Ramos (cell line): ENCODE measurements around the gene CERS5.

Experiments used
- in situ Hi-C: fragments of 300-500 bp; cut with MboI; formaldehyde crosslinking; loops from one replicate; pipeline ENCODE4 v1.14.3; 2022; ENCODE audit warnings: low sequenced_read_pairs; ENCODE audit not compliant: unreplicated experiment

CERS5 gene

DNA sequence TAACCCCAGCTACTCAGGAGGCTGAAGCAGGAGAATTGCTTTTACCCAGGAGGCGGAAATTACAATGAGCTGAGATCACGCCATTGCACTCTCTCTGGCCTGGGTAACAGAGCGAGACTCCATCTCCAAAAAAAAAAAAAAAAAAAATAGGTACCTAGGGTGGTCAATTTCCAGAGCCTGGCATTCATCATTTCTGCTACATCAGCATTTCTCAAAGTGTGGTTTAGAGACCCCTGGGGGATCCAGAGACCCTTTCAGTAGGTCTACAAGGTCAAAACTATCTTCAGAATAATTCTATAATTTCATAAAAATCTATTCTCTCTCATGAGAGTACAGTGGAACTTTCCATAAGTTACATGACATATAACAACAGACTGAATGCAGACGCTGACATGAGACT, 19.9 kb downstream of the CERS5 start:
- in situ Hi-C loops, result no loop called here

DNA sequence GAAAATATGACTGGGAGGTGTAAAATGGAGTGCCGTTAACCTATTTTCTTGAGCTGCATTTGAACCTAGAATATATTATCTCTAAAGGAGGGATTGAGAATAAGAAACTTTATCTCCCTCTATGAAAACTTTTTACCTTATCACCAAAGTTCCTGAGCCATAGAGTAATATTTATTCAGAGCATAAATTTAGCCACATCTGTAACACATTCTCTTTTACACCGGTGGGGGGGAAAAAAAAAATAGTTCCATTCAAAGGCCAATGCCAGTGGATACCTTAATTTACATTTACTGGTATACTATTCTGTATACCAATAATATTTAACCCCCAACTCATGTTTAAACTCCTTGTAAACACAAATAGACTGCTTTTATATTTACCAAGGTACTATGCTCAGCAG, 21.7 kb downstream of the CERS5 start:
- in situ Hi-C loops, result no loop called here

DNA sequence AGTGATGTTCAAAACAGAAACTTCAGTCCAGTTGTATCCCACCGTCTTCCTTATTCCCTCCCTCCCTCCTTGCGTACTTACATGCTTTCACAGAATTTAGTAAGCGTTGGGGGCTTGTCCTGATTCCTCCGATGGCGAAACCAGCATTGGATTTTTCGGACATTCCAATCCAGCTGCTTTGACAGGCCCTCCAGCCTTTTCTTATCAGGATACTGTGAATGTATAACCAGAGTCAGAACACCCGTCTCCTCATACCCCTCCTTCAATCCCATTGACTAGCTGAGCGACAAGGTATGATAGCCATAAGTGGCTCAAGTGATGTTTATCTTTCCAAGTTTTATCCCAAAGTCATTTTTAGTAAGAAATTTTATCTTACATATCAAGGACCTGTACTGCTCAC, 24.2 kb downstream of the CERS5 start:
- in situ Hi-C loops, result no loop called here

DNA sequence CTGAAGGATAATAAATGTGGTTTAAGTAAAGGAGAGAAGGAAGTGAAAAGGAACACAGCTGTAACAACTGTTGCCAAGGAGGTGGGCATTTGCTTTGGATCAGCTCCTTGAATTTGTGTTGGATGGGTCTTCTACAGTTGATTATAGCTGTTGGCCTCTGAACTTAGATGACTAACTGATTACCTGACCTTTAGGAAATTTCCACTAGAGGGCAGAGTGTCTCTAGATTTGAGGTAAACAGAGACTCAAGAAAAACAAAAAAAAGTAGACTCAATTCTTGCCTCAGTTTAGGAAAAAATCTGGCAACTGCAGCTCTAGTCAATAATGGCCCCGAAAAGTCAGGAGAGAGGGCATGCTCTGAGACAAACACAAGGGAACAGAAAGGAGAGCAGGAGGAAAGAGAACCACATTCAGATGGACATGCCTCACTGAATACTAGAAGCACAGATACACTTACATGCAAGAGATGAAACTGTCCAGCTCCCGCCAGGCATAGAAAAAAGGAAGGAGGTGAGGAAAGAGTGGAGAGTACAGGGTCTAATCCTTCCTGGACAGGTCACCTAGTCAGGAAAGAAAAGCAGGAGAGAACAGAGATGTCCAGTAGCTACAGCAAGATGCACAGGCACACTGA, 34.5 kb downstream of the CERS5 start:
- in situ Hi-C loops, result no loop called here

DNA sequence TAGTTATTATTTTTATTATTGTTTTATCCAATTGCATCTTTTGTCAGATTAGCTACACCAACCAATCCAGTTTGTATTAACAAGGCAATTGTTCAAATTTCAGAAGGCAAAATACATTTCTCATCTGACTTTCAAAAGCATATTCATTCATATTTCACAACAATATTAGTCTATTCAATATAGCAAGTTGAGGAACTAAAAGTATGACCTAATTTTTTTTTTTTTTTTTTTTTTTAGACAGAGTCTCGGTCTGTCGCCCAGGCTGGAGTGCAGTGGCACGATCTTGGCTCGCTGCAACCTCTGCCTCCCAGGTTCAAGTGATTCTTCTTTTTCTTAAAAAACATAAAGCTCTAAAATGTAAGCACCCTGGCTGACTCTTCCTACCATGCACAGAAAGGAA, 37.9 kb downstream of the CERS5 start:
- in situ Hi-C loops, result no loop called here

DNA sequence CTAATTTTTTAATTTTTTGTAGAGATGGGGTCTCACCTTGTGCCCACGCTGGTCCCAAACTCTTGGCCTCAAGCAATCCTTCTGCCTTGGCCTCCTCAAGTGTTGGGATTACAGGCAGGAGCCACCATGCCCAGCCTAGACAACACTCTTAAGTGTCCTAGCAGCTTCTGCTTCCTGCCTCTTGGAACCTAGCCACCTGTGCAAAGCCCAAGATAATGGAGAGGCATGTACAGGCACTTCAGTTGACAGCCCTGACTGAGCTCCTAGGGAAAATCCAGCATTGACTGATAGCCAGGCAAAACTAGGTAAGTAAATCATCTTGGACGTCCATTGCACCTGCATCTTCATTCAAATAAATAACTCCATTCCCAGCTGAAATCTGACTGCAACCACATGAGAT, 39.6 kb downstream of the CERS5 start:
- in situ Hi-C loops, result no loop called here

DNA sequence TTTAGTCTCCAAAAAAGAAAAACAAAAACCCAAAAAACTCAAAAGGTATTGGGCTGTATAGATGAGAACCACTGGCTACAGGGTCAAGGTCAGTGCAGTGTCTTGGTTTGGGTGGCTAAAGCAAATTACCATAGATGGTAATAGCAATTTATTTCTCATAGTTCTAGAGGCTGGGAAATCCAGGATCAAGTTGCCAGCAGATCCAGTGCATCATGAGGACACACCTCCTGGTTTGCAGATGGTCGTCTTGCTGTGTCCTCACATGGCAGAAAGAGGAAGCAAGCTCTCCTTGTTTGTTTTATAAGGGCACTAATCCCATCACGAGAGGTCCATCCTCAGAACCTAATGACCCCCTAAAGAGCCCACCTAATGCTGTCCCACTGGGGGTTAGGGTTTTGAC, 44.0 kb downstream of the CERS5 start:
- in situ Hi-C loops, result no loop called here

DNA sequence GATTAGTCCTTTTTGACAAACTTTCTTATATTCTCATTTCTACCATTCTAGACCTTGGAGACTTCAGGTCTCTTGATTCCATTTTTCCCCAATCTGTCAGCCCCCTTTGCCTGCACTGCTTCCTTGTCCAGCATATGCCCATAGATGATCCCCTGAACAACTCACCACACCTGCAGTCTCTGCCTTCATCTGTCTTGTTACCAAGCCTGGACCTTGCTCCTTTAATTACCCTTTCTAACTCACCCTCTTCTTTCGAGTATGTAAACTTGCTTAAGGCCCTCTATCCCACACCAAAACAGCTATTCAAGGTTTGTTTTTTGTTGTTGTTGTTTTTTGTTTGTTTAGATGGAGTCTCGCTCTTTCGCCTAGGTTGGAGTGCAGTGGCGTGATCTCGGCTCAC, 45.5 kb downstream of the CERS5 start:
- in situ Hi-C loops, result no loop called here

DNA sequence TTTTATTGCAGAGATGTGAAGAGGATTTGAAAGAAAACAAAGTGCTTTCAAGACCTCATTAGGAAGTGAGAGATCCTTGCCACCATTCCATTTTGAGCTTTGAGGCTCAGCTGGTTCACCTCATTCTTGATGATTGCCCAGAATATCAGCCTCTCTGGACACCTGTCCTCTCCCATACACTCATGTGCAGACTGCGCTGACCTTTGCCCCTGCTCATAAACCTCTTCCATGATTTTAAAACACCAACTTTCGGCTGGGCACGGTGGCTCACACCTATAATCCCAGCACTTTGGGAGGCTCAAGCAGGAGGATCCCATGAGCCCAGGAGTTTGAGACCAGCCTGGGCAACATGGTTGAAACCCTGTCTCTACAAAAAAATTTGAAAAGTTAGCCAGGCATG, 46.2 kb downstream of the CERS5 start:
- in situ Hi-C loops, result no loop called here

DNA sequence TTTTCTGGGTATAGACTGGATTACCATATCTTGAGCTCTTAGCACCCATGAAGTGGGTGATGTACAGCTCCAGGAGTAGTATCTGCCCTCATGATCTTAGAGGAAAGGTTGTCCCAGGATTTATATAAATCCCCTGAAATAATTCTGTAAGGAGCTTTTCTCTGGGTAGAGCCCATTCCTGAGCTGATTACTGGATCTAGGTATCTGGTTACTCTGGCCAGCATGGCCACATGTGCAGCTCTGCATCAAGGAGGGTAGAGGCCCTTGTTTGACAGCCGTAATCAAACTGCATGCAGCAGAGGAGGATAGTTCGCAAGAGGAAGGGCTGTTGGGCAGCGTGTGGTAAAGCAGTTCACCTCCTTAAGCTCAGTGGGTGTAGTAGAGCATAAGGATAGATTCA, 46.6 kb downstream of the CERS5 start:
- in situ Hi-C loops, result no loop called here

DNA sequence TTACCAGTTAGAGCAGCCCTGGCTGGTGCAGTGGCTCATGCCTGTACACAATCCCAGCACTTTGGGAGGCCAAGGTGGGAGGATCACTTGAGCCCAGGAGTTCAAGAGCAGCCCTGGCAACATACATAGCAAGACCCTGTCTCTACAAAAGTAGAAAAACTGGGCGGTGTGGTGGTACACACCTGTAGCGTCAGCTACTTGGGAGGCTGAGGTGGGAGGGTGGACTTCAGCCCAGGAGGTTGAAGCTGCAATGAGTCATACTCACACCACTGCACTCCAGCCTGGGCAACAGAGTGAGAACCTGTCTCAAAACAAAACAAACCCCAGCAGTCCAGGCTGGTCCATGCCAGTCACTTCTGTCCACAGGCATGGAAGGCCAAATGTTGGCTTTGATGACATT, 47.8 kb downstream of the CERS5 start:
- in situ Hi-C loops, result no loop called here

DNA sequence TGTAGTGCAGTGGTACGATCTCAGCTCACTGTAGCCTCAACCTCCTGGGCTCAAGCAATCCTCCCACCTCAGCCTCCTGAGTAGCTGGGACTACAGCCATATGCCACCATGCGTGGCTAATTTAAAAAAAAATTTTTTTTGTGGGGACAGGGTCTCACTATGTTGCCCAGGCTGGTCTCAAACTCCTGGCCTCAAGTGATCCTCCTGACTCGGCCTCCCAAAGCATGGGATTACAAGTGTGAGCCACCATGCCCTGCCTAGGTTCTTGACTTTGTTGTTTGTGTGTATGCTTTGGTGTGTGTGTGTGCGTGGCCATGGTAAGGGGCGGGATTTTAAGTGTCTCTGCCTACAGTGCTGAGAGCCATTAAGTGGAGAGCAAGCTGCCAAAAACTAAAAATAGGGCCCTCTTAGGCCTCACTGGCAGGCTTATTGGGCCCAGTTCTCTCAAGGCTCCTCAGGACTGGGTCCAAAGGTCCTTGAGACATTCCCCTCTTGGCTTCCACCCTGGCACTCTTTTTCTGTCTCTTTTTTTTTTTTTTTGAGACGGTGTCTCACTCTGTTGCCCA, 50.0 kb downstream of the CERS5 start:
- in situ Hi-C loops, result no loop called here

DNA sequence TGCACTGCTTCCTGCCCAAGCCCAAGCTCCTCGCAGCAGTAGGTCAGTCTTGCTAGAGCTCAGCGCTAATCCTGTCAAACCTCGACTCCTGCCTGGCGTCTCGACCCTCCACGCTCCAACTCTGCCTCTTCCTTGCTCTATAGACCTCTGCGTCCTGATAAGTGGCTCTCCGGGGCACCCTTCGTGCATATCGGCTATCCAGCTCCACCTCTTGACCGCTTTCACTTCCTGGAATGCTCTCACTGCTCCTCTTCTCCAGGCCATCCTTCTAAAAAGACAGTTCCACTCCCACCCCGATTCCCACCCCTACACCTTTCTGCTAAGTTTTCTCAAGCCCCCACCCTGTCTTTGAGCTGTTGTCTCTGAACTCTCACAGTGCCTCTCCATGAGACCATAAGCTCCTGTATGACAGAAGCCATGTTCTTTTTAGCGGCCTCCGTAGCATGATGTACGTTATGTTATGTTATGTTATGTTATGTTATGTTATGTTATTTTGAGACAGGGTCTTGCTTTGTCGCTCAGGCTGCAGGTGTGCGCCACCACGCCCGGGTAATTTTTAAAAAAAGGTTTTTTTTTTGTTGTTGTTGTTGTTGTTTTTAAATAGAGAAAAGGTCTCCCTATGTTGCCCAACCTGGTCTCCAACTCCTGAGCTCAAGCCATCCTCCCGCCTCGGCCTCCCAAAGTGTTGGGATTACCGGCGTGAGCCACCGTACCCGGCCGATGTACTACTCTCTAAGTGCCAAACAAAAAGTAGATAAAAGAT, 54.5 kb downstream of the CERS5 start:
- in situ Hi-C loops, result no loop called here

DNA sequence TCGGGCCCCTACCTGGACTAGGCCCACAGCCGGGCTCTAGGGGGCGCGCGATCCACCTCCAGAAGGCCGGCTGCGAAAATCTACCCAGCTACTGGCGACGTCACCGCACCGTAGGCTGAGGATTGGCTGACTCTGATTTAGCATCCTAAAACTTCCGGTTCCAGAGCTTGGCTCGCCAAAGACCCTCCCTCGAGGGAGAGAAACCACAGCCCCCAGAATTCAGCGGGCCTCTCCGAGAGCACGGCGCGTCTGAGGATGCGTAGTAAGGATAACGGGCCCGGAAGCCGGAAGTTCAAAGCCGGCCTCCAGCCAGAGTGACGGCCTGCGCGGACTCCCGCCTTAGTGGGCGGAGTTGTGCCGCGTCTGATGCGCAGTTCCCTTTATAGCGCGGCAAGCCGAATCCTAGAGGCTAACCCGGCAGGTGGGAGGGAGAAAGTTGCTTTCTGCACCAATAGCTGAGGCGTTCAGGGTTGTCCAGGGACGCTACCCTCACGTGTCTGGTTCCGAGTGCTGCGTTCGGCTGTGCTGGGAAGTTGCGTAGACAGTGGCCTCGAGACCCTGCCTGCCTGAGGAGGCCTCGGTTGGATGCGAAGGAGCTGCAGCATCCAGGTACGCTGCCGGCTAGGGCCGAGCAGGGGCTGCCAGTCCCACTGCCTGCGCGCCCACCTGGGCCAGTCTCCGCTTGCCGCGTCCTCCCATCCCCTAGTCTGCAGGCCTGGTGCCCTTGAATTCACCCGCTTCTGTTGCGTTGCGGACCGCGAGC, 55.3 kb downstream of the CERS5 start, which contains the start of gene COX14:
COX14 (plus strand) TSS at position 544 of the 763 bp plus-strand sequence. CDS start 7,808 bp downstream, outside the sequence.
- in situ Hi-C loops, result no loop called here

DNA sequence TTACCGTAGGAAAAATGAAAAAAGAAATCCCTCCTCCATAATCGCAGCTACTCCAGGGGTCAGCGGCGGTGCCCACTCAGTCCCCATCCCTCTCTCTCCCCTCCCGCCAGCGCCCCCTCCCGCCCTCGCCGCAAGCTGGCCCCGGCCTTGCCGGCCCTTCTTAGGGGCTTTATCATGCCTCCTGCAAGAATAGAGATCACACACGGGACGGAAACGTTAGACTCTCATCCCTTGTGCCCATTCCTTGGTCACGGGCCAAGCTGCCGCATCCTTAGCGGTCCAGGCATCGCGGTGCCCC, 55.8 kb downstream of the CERS5 start:
- in situ Hi-C loops, result no loop called here

DNA sequence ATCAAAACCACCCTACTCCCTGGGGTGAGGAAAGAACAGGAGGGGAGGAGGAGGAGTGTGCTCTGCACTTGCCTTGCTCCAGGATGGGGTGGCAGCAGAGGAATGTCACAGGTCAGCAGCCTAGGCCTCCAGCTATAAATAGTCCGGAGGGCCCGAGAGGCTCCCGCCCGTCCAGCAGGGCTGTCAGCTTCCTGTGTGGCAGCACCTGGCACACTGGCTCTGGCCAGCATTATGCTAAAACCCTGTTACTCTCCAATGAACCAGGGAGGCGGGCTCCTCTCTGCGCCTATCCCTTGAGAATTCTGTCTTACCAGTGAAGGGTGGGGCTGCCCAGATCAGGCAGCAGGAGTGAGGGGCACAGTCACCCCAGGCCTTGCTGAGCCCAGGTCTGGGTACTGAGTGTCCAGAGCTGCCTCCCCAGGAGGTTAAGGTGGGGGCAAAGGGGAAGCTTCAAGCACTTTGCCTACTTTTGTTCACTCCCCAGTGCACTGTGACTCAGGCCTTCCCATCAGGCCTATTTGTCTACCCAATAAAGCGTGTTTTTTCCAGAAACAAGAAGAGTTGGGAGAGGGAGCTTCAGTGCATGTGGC, 56.3 kb downstream of the CERS5 start:
- in situ Hi-C loops, result no loop called here

DNA sequence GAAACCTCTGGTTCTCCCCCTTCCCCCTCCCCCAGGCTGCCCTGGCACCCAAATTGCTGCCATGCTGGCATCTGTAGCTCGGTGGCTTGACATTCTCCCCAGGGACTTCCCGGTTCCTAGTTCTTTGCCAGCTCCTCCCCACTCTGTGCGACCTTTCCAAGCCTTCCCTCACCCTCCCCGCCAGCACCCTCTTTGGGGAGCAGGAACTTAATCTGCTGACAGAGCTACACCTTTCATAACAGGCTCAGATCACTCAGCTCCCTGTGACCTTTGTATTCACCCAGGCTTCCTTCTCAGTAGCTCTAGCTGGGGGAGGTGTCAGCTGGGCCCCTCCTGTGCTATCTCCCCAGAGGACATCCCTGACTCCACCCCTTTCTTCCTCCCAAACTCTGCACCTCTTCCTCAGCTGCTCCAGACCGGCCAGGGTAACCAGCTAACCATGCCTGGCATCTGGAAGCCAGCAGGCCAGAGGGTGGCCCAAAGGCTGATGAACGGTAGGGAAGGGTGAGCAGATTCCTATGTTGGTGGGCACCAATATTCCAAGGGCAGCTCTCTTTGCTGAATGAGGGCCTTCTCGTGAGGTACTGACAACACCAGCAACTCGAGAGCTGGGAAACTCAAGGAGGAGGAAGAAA, 56.9 kb downstream of the CERS5 start:
- in situ Hi-C loops, result no loop called here

DNA sequence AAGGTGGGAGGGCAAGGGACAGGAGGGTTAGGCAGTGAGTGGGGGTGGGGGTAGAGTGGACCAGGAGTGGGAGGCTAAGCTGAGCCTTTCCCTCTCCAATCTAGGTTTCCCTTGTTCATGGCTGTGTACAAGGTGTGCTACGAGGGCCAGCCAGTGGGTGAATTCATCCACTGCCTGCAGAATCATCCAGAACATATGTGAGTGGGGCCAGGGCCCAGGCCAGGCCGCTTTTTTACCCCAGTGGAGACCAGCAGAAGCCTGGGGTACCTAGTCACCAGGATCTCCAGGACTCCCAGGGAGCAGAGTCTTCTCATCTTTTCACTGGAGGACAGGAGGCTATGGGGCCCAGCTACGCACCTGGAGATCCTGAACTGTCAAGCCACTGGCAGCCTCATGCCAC, 57.9 kb downstream of the CERS5 start:
- in situ Hi-C loops, result no loop called here

DNA sequence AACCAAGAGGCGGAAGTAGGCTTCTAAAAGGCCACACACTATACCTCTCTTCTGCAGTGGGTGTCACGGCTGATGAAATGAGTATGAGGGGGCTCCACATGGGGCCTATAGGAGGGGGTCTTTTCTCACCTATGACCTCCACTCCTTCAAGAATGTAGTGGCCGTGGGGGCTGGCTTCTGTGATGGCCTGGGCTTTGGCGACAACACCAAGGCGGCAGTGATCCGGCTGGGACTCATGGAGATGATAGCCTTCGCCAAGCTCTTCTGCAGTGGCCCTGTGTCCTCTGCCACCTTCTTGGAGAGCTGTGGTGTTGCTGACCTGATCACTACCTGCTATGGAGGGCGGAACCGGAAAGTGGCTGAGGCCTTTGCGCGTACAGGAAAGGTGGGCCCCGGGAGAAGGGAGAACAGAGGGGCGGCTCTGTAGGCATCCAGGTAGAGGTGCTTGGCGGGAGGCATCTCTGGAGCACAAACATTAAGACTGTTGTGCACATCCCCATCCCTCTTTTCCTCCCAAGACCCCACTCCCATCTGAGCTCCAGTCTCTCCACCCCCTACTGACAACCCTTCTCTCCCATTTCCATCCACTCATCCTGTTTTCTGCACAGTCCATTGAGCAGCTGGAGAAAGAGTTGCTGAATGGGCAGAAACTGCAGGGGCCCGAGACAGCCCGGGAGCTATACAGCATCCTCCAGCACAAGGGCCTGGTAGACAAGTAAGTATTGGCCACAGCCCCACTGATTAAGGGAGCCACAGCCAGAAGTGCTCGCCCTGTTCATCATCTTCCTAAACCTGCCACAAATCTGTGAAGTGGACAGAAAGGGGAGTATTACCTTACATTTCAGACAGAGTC, 59.5 kb downstream of the CERS5 start:
- in situ Hi-C loops, result no loop called here
